Trophoblast cell (in vitro differentiated cells and primary cell): Measurements from ENCODE around the gene SIGLEC1.

Experiments used
- DNase-seq, 2 donors: peaks; one replicate each; pipeline ENCODE4 v3.0.0-alpha.2; 2016
- H2AFZ ChIP-seq: 2 replicates; pipeline ENCODE4 v1.6.1; 2013; ENCODE audit warnings: low read length, moderate library complexity, mild to moderate bottlenecking; ENCODE audit not compliant: insufficient read depth, poor library complexity
- H2AK5ac ChIP-seq: 2 replicates; pipeline ENCODE4 v1.6.1; 2013; ENCODE audit warnings: mild to moderate bottlenecking, low read length
- H2BK120ac ChIP-seq: 2 replicates; pipeline ENCODE4 v1.6.1; 2013; ENCODE audit warnings: low read length, mild to moderate bottlenecking, moderate library complexity; ENCODE audit not compliant: insufficient read depth, poor library complexity
- H2BK12ac ChIP-seq: 2 replicates; pipeline ENCODE4 v1.6.1; 2013; ENCODE audit warnings: mild to moderate bottlenecking, low read length, moderate library complexity
- H2BK5ac ChIP-seq: 2 replicates; pipeline ENCODE4 v1.6.1; 2013; ENCODE audit warnings: low read length, low read depth, moderate library complexity, mild to moderate bottlenecking; ENCODE audit not compliant: poor library complexity
- H3K14ac ChIP-seq: 2 replicates; pipeline ENCODE4 v1.6.1; 2013; ENCODE audit warnings: mild to moderate bottlenecking, low read length
- H3K18ac ChIP-seq: 2 replicates; pipeline ENCODE4 v1.6.1; 2013; ENCODE audit warnings: mild to moderate bottlenecking, low read length
- H3K23ac ChIP-seq: 2 replicates; pipeline ENCODE4 v1.6.1; 2013; ENCODE audit warnings: low read length
- H3K27ac ChIP-seq: 2 replicates; pipeline ENCODE4 v1.5.1; 2013; ENCODE audit warnings: low read depth, mild to moderate bottlenecking, inconsistent platforms, low read length, moderate library complexity
- H3K27me3 ChIP-seq: 2 replicates; pipeline ENCODE4 v1.6.1; 2013; ENCODE audit warnings: inconsistent platforms, mild to moderate bottlenecking, low read length, moderate library complexity; ENCODE audit not compliant: insufficient read depth
- H3K36me3 ChIP-seq, 2 experiments: 1 replicate in 1 of 2; 2 replicates in 1 of 2; pipeline ENCODE4 v1.6.1; 2013; ENCODE audit warnings: low read length in 2 of 2, mild to moderate bottlenecking in 2 of 2, moderate library complexity in 1 of 2; ENCODE audit not compliant: insufficient read depth in 2 of 2, control insufficient read depth in 1 of 2
- H3K4ac ChIP-seq: 2 replicates; pipeline ENCODE4 v1.6.1; 2013; ENCODE audit warnings: low read depth, mild to moderate bottlenecking, low read length, moderate library complexity
- H3K4me1 ChIP-seq, 2 experiments: 1 replicate in 1 of 2; 2 replicates in 1 of 2; pipeline ENCODE4 v1.6.1; 2013; ENCODE audit warnings: low read length in 2 of 2, mild to moderate bottlenecking in 2 of 2, moderate library complexity in 1 of 2; ENCODE audit not compliant: insufficient read depth in 2 of 2, control insufficient read depth in 1 of 2
- H3K4me2 ChIP-seq: 2 replicates; pipeline ENCODE4 v1.6.1; 2013; ENCODE audit warnings: inconsistent platforms, mild to moderate bottlenecking, low read length, moderate library complexity
- H3K4me3 ChIP-seq: 2 replicates; pipeline ENCODE4 v1.5.1; 2013; ENCODE audit warnings: mild to moderate bottlenecking, low read depth, low read length, inconsistent platforms
- H3K79me1 ChIP-seq: one replicate; pipeline ENCODE4 v1.6.1; 2013; ENCODE audit warnings: low read length
- H3K79me2 ChIP-seq: 2 replicates; pipeline ENCODE4 v1.6.1; 2013; ENCODE audit warnings: low read length, mild to moderate bottlenecking; ENCODE audit not compliant: control insufficient read depth, insufficient read depth, poor library complexity
- H3K9ac ChIP-seq: 2 replicates; pipeline ENCODE4 v1.6.1; 2013; ENCODE audit warnings: mild to moderate bottlenecking, low read length
- H3K9me3 ChIP-seq: 2 replicates; pipeline ENCODE4 v1.6.1; 2013; ENCODE audit warnings: low read depth, mild to moderate bottlenecking, control low read depth, inconsistent platforms, low read length; ENCODE audit not compliant: insufficient read depth
- H4K12ac ChIP-seq: 2 replicates; pipeline ENCODE4 v1.6.1; 2013; ENCODE audit warnings: low read depth, mild to moderate bottlenecking, low read length, moderate library complexity
- H4K8ac ChIP-seq: 2 replicates; pipeline ENCODE4 v1.6.1; 2013; ENCODE audit warnings: low read depth, mild to moderate bottlenecking, low read length, moderate library complexity
- H4K91ac ChIP-seq: one replicate; pipeline ENCODE4 v1.6.1; 2013; ENCODE audit warnings: low read depth, mild to moderate bottlenecking, low read length, moderate library complexity
- WGBS: extraction: QIAGEN DNeasy Blood & Tissue Kit; methylation state at CpG from one replicate; pipeline ENCODE4 v1.1.7; 2013; ENCODE audit warnings: missing lambda C conversion rate; ENCODE audit not compliant: insufficient read length, insufficient coverage; ENCODE audit errors: extremely low coverage; 5-methylcytosine and 5-hydroxymethylcytosine counted together

Gene SIGLEC1

GRCh38 chr20:3751675-3752385 lies 39.4 kb upstream of the SIGLEC1 start:
- H3K9me3 ChIP-seq, result peaks cover 8% of the 10 kb centered on the region
- no peak overlapping the region for H3K27ac ChIP-seq
- DNase-seq, result peak in 1 of 2 donors; percentile 47
- H3K23ac ChIP-seq, result no peak overlapping the region
- H2BK120ac ChIP-seq, result no peak overlapping the region
- H3K9ac ChIP-seq, result no peak overlapping the region
- no peak overlapping the region for H4K91ac ChIP-seq
- H4K8ac ChIP-seq, result no peak overlapping the region
- peaks cover 3 to 5% of the 10 kb centered on the region in 2 experiments for H3K4me1 ChIP-seq
- no peaks in the 10 kb centered on the region for H3K79me2 ChIP-seq
- H4K12ac ChIP-seq, result no peak overlapping the region
- H2AK5ac ChIP-seq, result no peak overlapping the region
- H3K4me2 ChIP-seq, result peak overlapping the region; percentile 60
- H3K18ac ChIP-seq, result no peak overlapping the region
- no peaks in the 10 kb centered on the region for H3K36me3 ChIP-seq
- no peak overlapping the region for H2AFZ ChIP-seq
- H2BK12ac ChIP-seq, result no peak overlapping the region
- H3K14ac ChIP-seq, result no peak overlapping the region
- no CpG with 5 or more reads among the region's 95 CpGs for WGBS
- H2BK5ac ChIP-seq, result no peak overlapping the region
- H3K4me3 ChIP-seq, result peak overlapping the region; percentile 63
- H3K27me3 ChIP-seq, result peaks cover 36% of the 10 kb centered on the region
- no peak overlapping the region for H3K4ac ChIP-seq
- H3K79me1 ChIP-seq, result no peaks in the 10 kb centered on the region

- Histone ChIP-seq H3K79me1 (no peaks in the 10 kb centered on the region), H3K79me2 (no peaks in the 10 kb centered on the region), H3K4ac (no peak overlapping the region), H4K8ac (no peak overlapping the region), H4K91ac (no peak overlapping the region), H3K18ac (no peak overlapping the region), H3K14ac (no peak overlapping the region), H2BK5ac (no peak overlapping the region), H2AFZ (no peak overlapping the region), H2BK12ac (no peak overlapping the region), H4K12ac (no peak overlapping the region), H3K4me2 (peak overlapping the region; percentile 60), H3K4me1 (peaks cover 3 to 5% of the 10 kb centered on the region in 2 experiments), H3K4me3 (no peak overlapping the region), H2BK120ac (no peak overlapping the region), H3K27ac (no peak overlapping the region), H3K9ac (no peak overlapping the region), H3K36me3 (no peaks in the 10 kb centered on the region), H2AK5ac (no peak overlapping the region), H3K23ac (no peak overlapping the region), H3K9me3 (peaks cover 8% of the 10 kb centered on the region), H3K27me3 (peaks cover 36% of the 10 kb centered on the region)
- no peak for DNase-seq
- no CpG with 5 or more reads among the region's 31 CpGs for WGBS
Measured at GRCh38 chr20:3751305-3751674, 38.9 kb upstream of the SIGLEC1 start.

- peak overlapping the region; percentile 13 for H3K4me2 ChIP-seq
- H2BK120ac ChIP-seq, result no peak overlapping the region
- peak overlapping the region; percentile 37 for H2AFZ ChIP-seq
- H3K27me3 ChIP-seq, result peaks cover 36% of the 10 kb centered on the region
- no peak overlapping the region for H3K27ac ChIP-seq
- no peak overlapping the region for H3K23ac ChIP-seq
- H3K4me1 ChIP-seq, result peaks cover 3 to 5% of the 10 kb centered on the region in 2 experiments
- WGBS, result no CpG with 5 or more reads among the region's 72 CpGs
- H2AK5ac ChIP-seq, result no peak overlapping the region
- no peak overlapping the region for H3K18ac ChIP-seq
- no peak overlapping the region for H4K91ac ChIP-seq
- H3K9me3 ChIP-seq, result peaks cover 11% of the 10 kb centered on the region
- no peaks in the 10 kb centered on the region for H3K36me3 ChIP-seq
- no peak overlapping the region for H3K9ac ChIP-seq
- H3K4ac ChIP-seq, result no peak overlapping the region
- no peaks in the 10 kb centered on the region for H3K79me2 ChIP-seq
- no peak overlapping the region for H3K14ac ChIP-seq
- H3K79me1 ChIP-seq, result no peaks in the 10 kb centered on the region
- no peak overlapping the region for H3K4me3 ChIP-seq
- no peak overlapping the region for H2BK5ac ChIP-seq
- no peak overlapping the region for H4K8ac ChIP-seq
- H2BK12ac ChIP-seq, result no peak overlapping the region
- H4K12ac ChIP-seq, result no peak overlapping the region
- DNase-seq, result peak in 1 of 2 donors; percentile 41
Measured at GRCh38 chr20:3749689-3750531, 37.5 kb upstream of the SIGLEC1 start.

GRCh38 chr20:3749087-3749688 lies 36.8 kb upstream of the SIGLEC1 start:
- Histone ChIP-seq H3K27ac (no peak overlapping the region), H3K79me1 (no peaks in the 10 kb centered on the region), H3K9ac (no peak overlapping the region), H3K4me3 (peak overlapping the region; percentile 35), H3K9me3 (peaks cover 13% of the 10 kb centered on the region), H3K4ac (no peak overlapping the region), H2AK5ac (no peak overlapping the region), H3K23ac (no peak overlapping the region), H4K12ac (no peak overlapping the region), H3K27me3 (peaks cover 36% of the 10 kb centered on the region), H3K4me1 (peaks cover 3 to 8% of the 10 kb centered on the region in 2 experiments), H2AFZ (peak overlapping the region; percentile 37), H3K4me2 (peak overlapping the region; percentile 12), H3K18ac (no peak overlapping the region), H3K14ac (no peak overlapping the region), H4K8ac (no peak overlapping the region), H3K36me3 (no peaks in the 10 kb centered on the region), H4K91ac (no peak overlapping the region), H2BK120ac (no peak overlapping the region), H3K79me2 (no peaks in the 10 kb centered on the region), H2BK12ac (no peak overlapping the region), H2BK5ac (no peak overlapping the region)
- DNase-seq, result no peak
- no CpG with 5 or more reads among the region's 24 CpGs for WGBS
